ENCODE results near the gene CDKAL1.
"Not testable (repeated sequence)": the region's sequence is repeated elsewhere in the genome, so short reads cannot be mapped to it uniquely, and the experiment has no call there.

The CDKAL1 gene

DNA sequence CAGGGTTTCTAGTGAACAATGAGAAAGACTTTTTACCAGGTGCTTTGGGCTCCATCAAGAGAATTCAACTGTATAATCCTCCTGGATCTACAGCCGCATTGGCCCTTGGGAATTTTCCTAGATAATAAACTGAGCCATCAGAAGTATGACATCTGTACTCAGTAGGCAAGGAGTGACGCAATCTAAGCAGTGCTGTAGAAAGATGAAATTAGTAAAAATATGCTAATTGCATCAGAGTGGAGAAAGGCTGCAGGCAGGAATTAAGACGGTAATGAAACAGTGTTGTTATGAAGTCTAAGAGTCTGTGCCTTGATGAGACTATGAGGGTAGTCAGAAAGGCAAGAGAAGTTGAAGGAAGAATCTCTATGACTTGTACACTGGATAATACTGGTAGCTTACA, 551.4 kb downstream of the CDKAL1 start:
- DNase-seq, result no peak

DNA sequence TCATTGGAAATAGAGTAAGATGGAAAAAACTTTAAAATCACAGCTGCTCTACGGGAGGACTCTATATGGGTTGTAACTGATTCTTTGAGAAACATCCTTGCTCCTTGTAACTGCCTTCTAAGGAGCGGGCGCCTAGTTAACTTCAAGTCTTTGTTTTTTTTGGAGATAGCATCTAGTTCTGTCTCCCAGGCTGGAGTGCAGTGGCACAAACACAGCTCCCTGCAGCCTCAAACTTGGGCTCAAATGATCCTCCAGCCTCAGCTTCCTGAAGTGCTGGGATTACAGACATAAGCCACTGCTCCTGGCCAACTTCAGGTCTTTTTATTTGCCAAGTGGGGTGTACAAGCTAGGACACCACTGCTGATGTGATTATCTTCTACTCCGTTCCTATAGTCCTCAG, 552.9 kb downstream of the CDKAL1 start:
- DNase-seq, result no peak

DNA sequence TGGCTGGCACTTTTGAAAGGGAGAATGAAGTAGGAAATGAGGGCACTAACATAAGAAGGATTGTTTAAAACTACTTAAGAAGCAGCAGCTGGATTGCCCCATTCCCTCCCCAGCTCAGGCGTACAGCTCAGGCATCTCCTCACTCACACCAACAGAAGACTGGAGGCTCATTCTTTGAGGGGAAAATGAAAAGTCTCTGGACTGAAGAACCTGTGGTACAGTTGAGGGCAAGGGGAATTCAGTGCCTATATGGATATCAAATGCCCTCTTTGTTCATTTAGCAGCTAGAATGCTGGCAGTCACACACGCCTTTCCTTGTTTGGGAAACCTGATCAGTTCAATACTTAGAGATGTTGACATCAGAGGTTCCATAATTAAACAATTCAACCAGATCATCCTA, 557.2 kb downstream of the CDKAL1 start:
- DNase-seq, result no peak

DNA sequence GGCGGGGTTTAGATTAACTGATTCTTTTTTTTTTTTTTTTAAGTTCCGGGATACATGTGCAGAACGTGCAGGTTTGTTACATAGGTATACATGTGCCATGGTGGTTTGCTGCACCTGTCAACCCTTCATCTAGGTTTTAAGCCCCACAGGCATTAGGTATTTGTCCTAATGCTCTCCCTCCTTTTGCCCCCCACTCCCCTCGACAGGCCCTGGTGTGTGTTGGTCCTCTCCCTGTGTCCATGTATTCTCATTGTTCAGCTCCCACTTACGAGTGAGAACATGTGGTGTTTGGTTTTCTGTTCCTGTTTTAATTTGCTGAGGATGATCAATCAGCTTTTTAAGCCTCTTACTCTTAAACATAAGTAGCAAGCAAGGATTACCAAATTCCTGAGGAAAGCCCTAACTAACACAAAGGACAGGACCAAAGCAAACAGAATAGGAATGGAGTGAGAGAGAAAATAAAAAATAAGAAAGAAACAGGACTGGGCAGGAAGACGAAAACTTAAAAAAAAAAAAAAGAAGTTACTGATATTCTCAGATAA, 558.0 kb downstream of the CDKAL1 start:
- DNase-seq, result not testable (repeated sequence)

DNA sequence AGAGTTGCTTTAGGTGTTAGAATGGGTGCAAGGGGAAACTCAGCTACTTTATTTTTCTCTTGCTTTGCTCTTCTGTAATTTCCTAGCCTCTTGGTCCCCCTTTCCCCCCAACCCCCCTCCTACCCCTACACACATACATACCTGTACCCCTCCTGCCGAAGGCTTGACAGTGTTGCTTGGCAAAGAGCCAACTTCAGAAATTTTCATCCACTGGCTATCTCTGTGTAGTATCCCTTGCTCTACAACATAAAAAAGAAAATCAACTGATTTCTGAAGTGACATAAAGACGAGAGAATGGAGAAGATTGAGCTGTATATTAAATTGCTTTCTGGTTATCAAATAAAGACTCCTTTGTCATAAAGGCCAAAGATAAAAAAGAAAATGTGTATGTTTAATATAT, 561.2 kb downstream of the CDKAL1 start:
- no peak for DNase-seq

DNA sequence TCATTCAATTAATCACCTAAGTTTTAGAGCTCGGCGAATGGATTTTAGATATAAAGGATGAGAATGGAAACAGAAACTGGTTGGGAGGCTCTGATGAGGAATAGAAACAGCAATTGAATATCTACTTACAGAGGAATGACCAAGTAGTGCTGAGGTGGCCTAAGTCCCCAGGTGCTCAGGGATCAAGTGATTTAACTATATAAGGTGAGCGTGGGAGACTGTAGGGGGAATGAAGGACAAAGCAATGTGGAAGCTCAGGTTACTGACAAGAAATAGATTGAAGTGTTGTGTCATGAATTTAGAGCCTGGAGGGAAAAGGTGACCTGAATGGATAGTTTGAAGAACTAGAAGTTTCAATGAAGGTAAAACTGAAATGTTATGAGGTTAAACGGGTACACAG, 563.9 kb downstream of the CDKAL1 start:
- DNase-seq, result no peak

DNA sequence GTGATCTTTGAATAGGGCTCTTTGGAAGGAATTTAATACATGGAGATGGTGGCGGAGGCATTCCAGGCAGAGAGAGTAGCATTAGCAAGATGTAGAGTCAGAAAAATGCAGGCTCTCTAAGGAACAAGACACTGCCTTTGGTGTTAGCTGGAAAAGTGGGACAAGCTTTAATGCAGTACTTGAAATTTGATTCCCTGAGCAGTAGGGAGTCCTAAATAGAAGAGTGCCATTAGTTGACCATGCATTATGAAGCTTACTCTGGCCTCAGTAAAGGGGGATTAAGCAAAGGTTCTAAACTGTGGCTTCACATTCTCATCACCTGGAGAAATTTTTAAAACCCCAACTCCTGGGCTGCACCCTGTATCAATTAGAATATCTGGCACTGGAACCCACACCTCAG, 564.5 kb downstream of the CDKAL1 start:
- no peak for DNase-seq

DNA sequence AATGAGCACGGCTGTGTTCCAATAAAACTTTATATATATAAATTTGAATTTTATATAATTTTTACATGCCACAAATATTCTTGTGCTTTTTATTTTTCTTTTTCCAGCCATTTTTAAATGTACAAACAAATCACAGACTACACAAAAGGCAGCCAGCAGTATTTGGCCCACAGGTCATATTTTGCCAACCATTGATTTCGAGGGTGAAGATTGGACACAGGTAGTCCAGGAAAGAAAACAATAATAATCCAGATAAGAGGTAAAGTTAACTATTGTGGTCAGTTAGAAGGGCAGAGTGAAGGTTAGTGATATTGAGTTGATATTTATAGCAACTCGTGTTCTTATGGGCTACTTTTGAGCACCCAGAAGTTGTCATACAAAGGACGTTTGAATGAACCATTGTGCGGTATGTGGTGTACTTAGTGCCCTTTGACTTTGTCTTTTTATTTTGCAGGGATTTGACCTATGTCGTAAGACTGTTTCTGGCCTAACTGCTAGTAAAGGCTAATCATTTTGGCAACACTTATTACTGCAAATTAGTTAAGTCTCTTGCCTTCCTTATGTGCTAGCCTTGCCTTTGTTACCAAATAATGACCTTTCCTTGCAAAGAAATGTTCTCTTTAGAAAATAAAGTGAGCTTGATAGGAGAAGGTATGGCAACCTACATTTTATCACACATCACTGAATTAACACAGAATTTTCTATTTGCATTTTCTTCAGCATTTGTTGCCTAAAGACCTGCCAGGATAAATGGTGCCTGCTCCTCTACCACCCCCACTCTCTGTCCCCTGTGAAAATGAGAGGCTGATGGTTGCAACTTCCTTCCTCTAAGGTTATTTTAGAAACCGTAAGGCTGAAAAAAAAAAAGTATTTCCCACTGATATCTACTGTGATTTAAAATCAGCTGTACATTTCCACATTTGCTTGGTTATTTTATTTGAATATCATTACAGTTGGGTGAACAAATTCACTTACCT, 565.4 kb downstream of the CDKAL1 start:
- DNase-seq, result no peak

DNA sequence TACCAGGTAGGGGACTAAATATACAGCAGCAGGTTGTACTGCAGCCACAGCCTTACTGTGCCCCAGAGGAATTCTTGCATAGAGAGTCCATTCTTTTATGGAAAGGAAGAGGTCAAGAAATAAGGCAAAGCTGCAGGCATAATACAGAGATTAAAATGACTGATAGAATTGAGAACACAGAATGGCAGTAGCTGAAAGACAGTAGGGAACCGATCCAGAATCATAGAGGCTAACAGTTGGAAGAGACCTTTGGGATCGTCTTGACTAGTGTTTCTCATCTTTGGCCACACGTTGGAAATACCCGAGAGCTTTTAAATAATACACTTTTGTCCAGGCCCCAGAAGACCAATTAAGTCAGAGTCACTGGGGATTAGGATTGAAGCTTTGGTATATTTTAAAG, 566.7 kb downstream of the CDKAL1 start:
- no peak for DNase-seq

DNA sequence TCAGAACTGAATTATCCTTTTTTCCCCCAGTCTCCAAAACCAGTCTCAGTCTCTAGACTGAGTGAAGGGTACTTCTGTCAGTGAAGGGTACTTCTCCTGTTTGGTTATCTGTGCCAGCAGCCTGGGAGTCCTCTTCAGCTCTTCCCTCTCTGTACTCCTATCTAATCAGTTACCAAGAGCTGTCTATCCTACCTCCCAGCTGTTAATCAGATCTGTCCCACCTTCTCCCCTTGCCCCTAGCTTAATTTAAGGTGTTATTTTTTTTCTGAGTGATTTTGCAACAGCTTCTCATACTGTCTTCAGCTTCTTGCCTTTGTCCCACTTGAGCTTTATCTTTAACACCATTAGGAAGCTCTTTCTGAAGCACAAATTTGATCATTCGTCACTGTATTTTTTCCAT, 567.4 kb downstream of the CDKAL1 start:
- no peak for DNase-seq

DNA sequence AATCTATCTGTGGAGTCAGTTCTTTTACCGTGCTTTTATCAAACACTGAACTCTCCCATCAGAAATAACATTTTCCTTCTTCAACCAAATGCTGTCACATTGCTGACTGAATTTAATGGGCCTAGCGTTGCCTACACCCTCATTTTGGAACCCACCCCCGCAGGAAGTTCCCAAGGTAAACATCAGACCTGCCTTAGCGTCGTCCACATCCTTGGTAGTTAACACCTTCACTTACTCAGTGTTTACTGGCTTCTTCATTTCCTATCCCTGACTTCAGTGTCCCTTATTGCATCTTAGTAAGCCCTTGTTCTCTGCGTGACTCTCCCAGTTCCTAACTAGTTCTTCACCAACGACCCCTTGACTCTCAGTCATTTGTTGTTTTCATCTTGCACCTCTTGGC, 567.9 kb downstream of the CDKAL1 start:
- no peak for DNase-seq

DNA sequence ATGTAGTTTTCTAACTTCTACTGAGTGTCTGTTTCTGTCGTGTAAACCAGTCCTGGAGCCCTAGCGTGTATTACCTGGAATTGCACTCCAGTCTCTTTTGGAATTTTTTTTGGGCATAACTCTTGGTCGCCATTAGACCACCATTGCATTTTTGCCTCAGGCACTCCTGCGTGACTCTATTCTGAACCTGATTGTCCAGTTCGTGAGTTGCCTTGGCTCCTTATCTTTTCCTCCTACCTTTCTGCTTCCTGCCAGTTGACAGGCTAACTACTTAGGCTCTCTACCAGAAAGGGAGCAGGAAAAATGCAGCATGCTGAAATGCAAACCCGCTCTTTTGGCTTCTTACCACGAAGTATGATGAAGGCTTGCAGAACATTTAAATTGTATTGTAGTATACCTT, 568.4 kb downstream of the CDKAL1 start:
- DNase-seq, result no peak

DNA sequence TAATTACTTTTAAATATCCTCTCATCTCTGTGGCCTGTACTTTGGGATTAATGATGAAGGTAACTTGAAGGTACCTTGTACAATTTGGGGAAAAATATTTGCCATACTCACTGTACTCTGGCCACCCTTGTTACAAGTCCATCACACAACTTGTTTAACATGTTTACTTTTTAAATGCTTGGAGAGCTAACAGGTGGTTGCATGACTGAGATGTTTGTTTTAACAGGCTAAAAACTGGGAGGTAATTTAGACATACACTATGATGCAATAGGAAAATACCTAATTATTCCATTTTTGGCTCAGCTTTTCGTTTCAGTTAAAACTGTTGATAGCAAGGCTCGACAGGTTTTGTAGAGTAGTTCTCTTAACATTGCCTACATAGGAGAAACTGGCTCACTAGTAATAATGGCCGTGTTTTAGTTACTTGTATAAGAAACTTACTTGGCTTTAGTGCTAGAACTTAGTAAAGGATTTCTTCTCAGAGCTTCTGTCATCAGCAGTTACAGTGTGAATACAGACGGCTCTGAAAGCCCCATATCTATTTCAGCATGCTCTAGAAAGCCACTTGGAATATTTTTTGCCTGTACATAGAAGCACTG, 569.5 kb downstream of the CDKAL1 start:
- no peak for DNase-seq

DNA sequence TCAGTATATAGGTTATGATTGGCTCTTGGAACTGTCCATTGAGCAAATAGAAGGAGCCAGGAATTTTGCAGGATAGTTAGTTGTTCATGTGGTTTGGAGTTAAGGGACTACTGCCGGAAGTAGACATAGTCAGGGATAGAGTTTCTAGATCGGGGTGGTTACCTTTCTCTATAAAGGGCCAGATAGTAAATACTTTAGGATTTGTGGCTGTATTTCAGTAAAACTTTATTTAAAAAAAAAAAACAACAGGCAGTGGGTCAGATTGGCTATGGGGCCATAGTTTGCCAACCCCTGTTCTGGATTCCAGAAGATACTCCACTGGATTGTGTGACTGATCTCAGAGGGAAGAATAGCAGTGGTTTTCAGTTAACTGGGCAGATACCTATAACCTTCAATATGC, 570.0 kb downstream of the CDKAL1 start:
- DNase-seq, result no peak

DNA sequence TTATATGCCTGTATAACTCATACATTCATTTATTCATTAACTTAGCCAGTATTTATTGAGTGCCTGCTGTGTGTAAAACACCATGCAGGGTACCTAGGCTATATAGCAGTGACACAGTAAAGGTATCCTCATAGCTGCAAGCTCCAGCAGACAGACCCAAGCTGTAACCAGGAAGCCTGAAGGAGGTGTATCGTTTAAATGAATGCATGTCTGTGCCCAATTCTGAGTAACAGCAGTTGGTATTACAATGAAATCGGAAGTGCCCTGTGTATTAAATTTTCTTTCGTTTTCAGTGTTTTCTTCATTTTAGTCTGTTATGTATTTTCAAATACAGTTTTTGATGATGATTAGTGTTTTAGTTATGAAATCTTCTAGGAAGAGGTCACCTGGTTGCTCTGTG, 573.5 kb downstream of the CDKAL1 start:
- no peak for DNase-seq

DNA sequence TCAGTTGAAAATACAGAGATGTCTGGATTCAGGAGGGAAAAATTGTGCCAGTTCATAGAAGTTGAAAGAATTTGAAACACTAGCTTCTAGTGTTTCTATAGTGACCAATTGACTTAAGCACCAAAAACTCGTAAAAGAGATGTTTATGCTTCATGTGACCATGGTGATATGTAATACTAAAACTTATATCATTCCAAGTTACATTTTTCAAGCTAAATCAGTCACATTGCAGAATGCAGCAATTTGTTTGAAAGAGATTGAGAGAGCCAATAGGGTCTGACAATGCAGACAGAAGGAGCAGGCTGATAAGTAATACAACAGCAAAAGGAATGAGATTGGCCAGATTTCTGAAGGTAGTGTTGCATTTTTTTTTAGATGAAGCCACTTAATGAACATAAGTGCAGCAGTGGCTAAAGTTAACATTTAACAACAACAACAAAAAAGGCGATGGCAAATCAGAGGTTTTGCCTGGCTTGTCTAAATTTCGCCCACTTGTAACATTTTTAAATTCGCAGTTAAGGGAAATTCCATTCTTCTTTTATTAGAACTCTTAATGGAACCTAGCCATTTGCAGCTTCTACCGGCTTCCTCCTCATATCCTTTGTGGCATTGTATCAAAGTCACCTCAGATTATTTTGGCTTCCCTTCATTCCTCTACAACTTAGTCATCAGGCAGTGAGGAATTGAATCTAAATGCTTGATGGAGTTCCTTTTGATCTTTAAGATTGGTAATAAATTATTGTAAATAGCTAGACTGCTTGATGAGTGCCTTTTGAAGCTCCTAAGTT, 575.3 kb downstream of the CDKAL1 start:
- DNase-seq, result no peak

DNA sequence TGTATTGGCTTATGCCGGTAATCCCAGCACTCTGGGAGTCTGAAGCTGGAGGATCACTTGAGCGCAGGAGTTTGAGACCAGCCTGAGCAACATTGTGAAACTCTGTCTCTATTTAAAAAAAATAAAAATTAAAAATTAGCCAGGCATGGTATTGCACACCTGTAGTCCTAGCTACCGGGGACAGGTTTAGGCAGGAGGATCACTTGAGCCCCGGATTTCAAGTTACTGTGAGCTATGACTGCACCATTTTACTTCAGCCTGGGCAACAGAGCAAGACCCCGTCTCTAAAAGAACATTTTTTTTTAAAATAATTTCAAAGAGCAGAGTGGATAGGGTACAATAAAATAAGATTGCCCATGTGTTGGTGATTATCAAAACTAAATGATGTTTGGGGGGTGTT, 576.4 kb downstream of the CDKAL1 start:
- DNase-seq, result no peak

DNA sequence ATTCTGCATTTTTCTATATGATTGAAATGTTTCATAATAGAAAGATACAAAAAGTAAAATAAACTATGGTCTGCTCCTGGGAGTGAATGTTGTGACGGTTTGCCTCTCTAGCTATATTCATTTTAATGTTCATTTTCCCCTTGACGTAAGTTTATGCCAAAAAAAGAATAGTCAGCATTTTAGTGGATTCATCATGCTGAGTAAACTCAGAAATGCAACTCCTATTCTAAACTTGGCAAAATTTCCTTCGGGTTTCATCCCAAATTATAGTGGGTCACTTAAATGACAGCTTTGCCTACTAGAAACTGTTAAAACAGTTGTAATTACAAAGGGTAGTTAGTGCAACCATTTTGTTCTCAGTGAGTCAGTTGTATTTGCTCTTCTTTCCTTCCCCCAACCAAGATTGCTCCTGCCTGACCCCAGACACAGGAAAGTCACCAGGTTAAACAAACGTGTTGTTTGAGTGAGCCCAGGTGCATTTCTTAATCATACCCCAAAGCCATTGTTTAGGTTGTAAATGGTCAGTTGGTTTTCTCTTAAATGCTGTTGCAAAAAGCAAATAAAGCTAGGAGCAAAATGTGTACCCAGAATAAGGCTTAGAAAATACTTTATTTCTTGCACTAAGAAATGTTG, 577.0 kb downstream of the CDKAL1 start:
- DNase-seq, result no peak

DNA sequence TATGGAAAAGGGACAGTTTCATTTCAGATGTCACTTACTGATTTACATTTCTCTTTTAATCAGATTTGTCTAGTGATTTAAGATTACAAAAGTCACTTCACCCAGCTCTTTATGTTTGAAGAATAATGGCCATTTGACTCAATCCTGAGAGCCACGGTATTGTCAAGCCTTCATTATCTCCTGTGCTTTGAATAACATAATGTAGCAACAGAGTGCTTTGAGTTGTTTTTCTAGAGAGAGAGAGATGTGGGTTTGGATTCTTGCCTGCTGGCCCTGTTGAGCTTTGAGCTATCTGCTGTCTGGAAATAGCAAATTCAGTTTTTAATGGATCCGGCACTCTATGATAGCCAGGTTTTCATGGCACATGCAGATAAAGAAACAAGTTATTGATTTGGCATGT, 580.9 kb downstream of the CDKAL1 start:
- no peak for DNase-seq

DNA sequence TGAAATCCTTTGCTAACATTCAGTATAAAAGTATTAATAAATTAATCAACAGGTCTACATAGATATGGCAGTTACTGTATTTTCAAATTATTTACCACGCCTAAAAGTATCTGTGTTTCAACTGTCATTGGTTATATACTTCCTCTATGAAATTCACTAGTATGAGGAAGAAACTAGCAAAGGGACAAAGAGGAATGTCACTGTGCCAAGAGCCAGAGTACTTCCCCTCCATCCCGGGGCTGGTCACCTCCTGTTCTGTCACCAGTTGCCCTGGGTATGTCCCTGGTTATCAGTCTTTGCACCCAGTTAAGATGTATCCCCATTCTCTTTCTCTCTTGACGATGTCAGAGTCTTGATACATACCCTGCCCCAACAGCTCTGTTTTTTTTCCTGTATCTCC, 582.5 kb downstream of the CDKAL1 start:
- DNase-seq, result no peak

DNA sequence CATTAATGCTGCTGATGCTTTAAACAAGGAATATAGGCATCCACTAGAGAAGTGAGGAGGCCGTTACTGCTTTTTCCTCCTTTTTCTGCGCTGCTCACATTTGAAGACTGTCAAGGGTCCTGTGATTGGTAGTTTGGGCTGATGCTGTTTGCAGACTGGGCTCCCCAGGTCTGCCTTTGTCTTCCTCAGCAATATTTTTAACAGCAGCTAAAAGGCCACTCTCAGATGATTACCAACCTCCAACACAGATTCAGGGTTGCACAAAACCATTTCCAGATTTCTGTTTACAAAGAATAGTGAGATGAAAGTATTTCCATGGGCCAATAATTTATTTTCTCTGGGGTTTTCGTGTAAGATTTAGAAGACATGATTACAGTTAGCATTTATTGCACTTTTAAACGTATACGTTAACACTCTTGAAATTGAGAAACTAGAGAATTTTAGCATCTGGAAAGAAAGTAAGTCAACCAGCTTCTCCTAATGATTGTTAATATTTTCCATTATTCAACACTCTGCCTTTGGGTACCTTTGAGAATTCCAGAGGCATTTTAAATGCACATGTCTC, 584.0 kb downstream of the CDKAL1 start:
- no peak for DNase-seq

DNA sequence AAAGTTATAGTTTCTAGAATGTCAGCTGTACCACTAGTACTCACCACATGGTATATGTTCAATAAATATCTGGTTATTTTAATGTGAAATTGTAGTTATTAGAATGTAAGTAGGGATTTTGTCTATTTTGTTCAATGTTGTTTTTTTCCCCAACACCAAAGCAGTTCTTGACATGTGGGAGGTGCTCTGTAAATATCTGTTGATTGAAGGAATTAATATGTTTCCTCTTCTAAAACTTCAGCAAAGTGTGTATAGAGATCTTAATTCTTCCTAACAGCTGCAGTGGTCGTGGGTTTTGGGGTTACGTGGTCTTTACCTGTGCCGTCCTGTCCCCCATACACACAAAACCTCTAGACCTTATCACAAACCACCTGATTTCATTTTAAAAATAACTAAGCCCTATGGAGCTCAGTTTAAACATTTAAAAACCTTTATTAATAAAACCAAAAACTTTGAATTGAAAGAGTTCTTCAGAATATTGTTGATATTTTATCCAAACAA, 587.4 kb downstream of the CDKAL1 start:
- DNase-seq, result no peak
